HCT116 (cell line): ENCODE data around the gene KCNE4. TPM values are rescaled to one million over a fixed set of nuclear protein-coding genes. Genes with fewer than 3 reads are reported as not detected.

Experiments
- ATAC-seq: fragments of 200-7000 bp; cut with Tn5 transposase; 2 replicates; pipeline ENCODE4 v1.9.1; 2020; ENCODE audit warnings: mild to moderate bottlenecking, moderate library complexity
- BruUV-seq: library from RNA; stranded (reverse); fragments of 400-500 nt; replicated peaks from 2 replicates; lab custom pipeline; 2021; lab: Mats Ljungman, UMichigan
- CTCF ChIA-PET: fragments of 300-600 bp; sonication (Branson Sonifier 250); formaldehyde crosslinking; loops from one replicate; lab custom pipeline; 2021; ENCODE audit warnings: antibody characterized with exemption; lab: Charles Lee
- POLR2A ChIA-PET: fragments of 300-600, 350-600 bp; sonication (Branson Sonifier 250); formaldehyde crosslinking; loops from one replicate; lab custom pipeline; 2021; ENCODE audit warnings: antibody characterized with exemption; lab: Charles Lee
- RAD21 ChIA-PET, 2 experiments: fragments of 300-600 bp; sonication (Branson Sonifier 250); formaldehyde crosslinking; loops; one replicate each; lab custom pipeline; 2023; ENCODE audit warnings: low total read pairs in 2 of 2; ENCODE audit not compliant: uncharacterized antibody in 2 of 2, unreplicated experiment in 2 of 2, low non-redundant PET in 1 of 2; lab: Charles Lee
- DNase-seq: peaks from one replicate; pipeline ENCODE4 v3.0.0-alpha.2; 2010; ENCODE audit warnings: low read depth, low spot score
- H2AFZ ChIP-seq: fragments of 200-600 bp; shearing (Covaris generic), sonication (generic); 2 replicates; pipeline ENCODE4 v1.6.1; 2017; ENCODE audit warnings: low read depth, mixed run types, mixed read lengths, antibody characterized with exemption, low read length; ENCODE audit not compliant: poor library complexity, severe bottlenecking
- H3K27ac ChIP-seq: 2 replicates; pipeline ENCODE4 v1.5.1; 2012; ENCODE audit warnings: low read depth, low read length
- H3K27me3 ChIP-seq: fragments of 200-600 bp; sonication (generic); 2 replicates; pipeline ENCODE4 v1.6.1; 2016; ENCODE audit warnings: mixed run types, low read length, mixed read lengths; ENCODE audit not compliant: insufficient read depth
- H3K36me3 ChIP-seq, 2 experiments: fragments of 200-500 bp in 1 of 2; fragments of 200-600 bp in 1 of 2; sonication (Bioruptor generic) in 1 of 2; sonication (generic) in 1 of 2; 2 replicates each; pipeline versions ENCODE4 v1.5.1 to v1.6.1; 2014 to 2016; ENCODE audit warnings: low read length in 2 of 2, inconsistent platforms in 1 of 2, mixed read lengths in 1 of 2, mixed run types in 1 of 2; ENCODE audit not compliant: insufficient read depth in 2 of 2, control insufficient read depth in 1 of 2
- H3K4me1 ChIP-seq, 2 experiments: fragments of 200-600 bp in 1 of 2; sonication (generic) in 1 of 2; 2 replicates each; pipeline versions ENCODE4 v1.5.1 to v1.6.1; 2012 to 2017; ENCODE audit warnings: low read length in 2 of 2, inconsistent platforms in 1 of 2, mild to moderate bottlenecking in 1 of 2, mixed read lengths in 1 of 2, mixed run types in 1 of 2, moderate library complexity in 1 of 2; ENCODE audit not compliant: insufficient read depth in 2 of 2, control insufficient read depth in 1 of 2
- H3K4me2 ChIP-seq: fragments of 200-600 bp; sonication (generic); 2 replicates; pipeline ENCODE4 v1.6.1; 2017; ENCODE audit warnings: mixed run types, low read length, mixed read lengths
- H3K4me3 ChIP-seq, 2 experiments: fragments of 200-600 bp in 1 of 2; sonication (generic) in 1 of 2; replicated peaks in 1 of 2; 2 replicates each; pipeline ENCODE4 v1.5.1; 2011 to 2016; ENCODE audit warnings: low read length in 2 of 2, control low read depth in 1 of 2, low read depth in 1 of 2, mild to moderate bottlenecking in 1 of 2, mixed read lengths in 1 of 2, mixed run types in 1 of 2
- H3K79me2 ChIP-seq: fragments of 200-600 bp; sonication (generic); 2 replicates; pipeline ENCODE4 v1.6.1; 2017; ENCODE audit warnings: mild to moderate bottlenecking, mixed run types, low read length, moderate library complexity, mixed read lengths; ENCODE audit not compliant: insufficient read depth
- H3K9ac ChIP-seq: fragments of 200-600 bp; sonication (generic); 2 replicates; pipeline ENCODE4 v1.6.1; 2016; ENCODE audit warnings: low read length, mixed read lengths
- H3K9me2 ChIP-seq: fragments of 200-600 bp; sonication (generic), shearing (Covaris generic); 2 replicates; pipeline ENCODE4 v1.6.1; 2017; ENCODE audit warnings: mixed run types, mild to moderate bottlenecking, moderate library complexity; ENCODE audit not compliant: insufficient read depth
- H3K9me3 ChIP-seq, 2 experiments: fragments of 200-500 bp in 1 of 2; fragments of 200-600 bp in 1 of 2; sonication (Bioruptor generic) in 1 of 2; sonication (generic) in 1 of 2; 2 replicates each; pipeline ENCODE4 v1.6.1; 2014 to 2017; ENCODE audit warnings: low read length in 2 of 2, mixed read lengths in 2 of 2, inconsistent platforms in 1 of 2, low read depth in 1 of 2, mild to moderate bottlenecking in 1 of 2, mixed run types in 1 of 2, moderate library complexity in 1 of 2; ENCODE audit not compliant: control insufficient read depth in 1 of 2, insufficient read depth in 1 of 2
- H4K20me1 ChIP-seq: fragments of 200-600 bp; sonication (generic), shearing (Covaris generic); 2 replicates; pipeline ENCODE4 v1.6.1; 2017; ENCODE audit warnings: mixed run types, mild to moderate bottlenecking, moderate library complexity; ENCODE audit not compliant: insufficient read depth
- EZH2 ChIP-seq: fragments of 200-600 bp; sonication (generic); IDR thresholded peaks from 2 replicates; pipeline ENCODE4 v1.6.1; 2017; ENCODE audit warnings: antibody characterized with exemption, mixed run types
- EZH2phosphoT487 ChIP-seq: fragments of 200-600 bp; IDR thresholded peaks from 2 replicates; pipeline ENCODE4 v1.6.1; 2018; ENCODE audit warnings: antibody characterized with exemption, borderline replicate concordance
- POLR2A ChIP-seq: IDR thresholded peaks from 2 replicates; pipeline ENCODE4 v1.7.0; 2011; ENCODE audit warnings: borderline replicate concordance; ENCODE audit not compliant: insufficient read depth, insufficient read length; ENCODE audit errors: extremely low read depth
- RAD21 ChIP-seq: IDR thresholded peaks from 2 replicates; pipeline ENCODE4 v1.6.1; 2012; ENCODE audit warnings: low read depth, mild to moderate bottlenecking
- SIN3A ChIP-seq: IDR thresholded peaks from 2 replicates; pipeline ENCODE4 v1.6.1; 2012; ENCODE audit warnings: low read depth
- ZFX ChIP-seq: fragments of 450-650 bp; IDR thresholded peaks from 2 replicates; pipeline ENCODE4 v1.6.1; 2017
- intact Hi-C: fragments of 100-400 bp; cut with micrococcal nuclease; formaldehyde crosslinking; loops from 2 replicates; pipeline ENCODE4 v1.10.0; 2022
- total RNA-seq: library from RNA; stranded (reverse); gene quantifications from one replicate; pipeline ENCODE4 v1.2.1, GENCODE V29; 2021; ENCODE audit not compliant: unreplicated experiment
- TF ChIP-seq, protein P1 (sequence below): IDR thresholded peaks from 2 replicates; pipeline ENCODE4 v1.6.1; 2012

KCNE4 gene
- total RNA-seq, 1 experiment from 2014 or later, result not detected

DNA sequence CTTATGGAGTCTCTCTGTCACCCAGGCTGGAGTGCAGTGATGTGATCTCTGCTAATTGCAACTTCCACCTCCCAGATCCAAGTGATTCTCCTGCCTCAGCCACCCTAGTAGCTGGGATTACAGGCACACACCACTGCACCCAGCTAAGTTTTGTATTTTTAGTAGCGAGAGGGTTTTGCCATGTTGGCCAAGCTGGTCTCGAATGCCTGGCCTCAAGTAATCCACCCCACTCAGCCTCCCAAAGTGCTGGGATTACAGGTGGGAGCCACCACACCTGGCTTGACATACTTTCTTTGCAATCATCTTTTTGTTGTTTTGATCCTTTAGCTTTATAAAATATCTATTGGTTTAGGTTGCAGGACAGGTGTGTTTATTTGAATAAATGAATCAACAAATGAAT, 9.7 kb upstream of the KCNE4 start (continued):
- TF ChIP-seq, protein P1, sequence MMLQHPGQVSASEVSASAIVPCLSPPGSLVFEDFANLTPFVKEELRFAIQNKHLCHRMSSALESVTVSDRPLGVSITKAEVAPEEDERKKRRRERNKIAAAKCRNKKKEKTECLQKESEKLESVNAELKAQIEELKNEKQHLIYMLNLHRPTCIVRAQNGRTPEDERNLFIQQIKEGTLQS, result no peak
- TF ChIP-seq ZFX, result no peak
- no peak for TF ChIP-seq EZH2phosphoT487
- no peak for TF ChIP-seq RAD21
- TF ChIP-seq POLR2A, result no peak

DNA sequence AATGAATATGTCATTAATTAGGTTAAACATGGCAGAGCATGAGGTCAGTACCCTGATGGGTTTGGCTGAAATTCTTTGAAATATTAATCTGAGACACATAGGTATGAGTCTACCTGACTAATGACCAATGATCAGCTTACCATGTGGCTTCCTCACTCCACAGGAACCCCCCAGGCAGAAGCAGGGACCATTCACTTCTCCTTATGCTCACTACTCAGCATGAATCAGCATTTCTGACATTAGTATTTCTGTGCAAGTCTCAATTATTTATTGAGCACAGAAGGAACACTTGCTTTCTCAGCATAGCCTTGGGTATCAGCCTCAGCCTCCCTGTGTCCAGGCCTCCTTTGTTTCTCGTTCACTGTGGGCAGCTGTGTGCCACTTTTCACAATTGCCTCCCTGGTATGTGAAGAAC, 9.3 kb upstream of the KCNE4 start:
- ChIA-PET CTCF (no interaction called here), POLR2A (no interaction called here), RAD21 (no interaction called here)
- Histone ChIP-seq H3K4me3 (no peak overlapping the region), H3K4me1 (peaks cover 3 to 29% of the 10 kb centered on the region in 2 experiments; a peak in 3 of 4 replicates), H4K20me1 (no peaks in the 10 kb centered on the region), H3K9ac (no peak overlapping the region), H3K27me3 (no peaks in the 10 kb centered on the region), H3K27ac (no peak overlapping the region)
- intact Hi-C loops, result no loop called here
- no peak for ATAC-seq
- TF ChIP-seq EZH2 (no peak), SIN3A (no peak)
- TF ChIP-seq, all 23 proteins: peak for 0
- Histone ChIP-seq H3K4me2 (no peak overlapping the region), H3K9me3 (no peaks in the 10 kb centered on the region), H3K9me2 (no peaks in the 10 kb centered on the region), H2AFZ (peak overlapping the region; percentile 8), H3K36me3 (no peaks in the 10 kb centered on the region), H3K79me2 (no peaks in the 10 kb centered on the region)
- BruUV-seq, result no TSS peak
- no peak for DNase-seq

DNA sequence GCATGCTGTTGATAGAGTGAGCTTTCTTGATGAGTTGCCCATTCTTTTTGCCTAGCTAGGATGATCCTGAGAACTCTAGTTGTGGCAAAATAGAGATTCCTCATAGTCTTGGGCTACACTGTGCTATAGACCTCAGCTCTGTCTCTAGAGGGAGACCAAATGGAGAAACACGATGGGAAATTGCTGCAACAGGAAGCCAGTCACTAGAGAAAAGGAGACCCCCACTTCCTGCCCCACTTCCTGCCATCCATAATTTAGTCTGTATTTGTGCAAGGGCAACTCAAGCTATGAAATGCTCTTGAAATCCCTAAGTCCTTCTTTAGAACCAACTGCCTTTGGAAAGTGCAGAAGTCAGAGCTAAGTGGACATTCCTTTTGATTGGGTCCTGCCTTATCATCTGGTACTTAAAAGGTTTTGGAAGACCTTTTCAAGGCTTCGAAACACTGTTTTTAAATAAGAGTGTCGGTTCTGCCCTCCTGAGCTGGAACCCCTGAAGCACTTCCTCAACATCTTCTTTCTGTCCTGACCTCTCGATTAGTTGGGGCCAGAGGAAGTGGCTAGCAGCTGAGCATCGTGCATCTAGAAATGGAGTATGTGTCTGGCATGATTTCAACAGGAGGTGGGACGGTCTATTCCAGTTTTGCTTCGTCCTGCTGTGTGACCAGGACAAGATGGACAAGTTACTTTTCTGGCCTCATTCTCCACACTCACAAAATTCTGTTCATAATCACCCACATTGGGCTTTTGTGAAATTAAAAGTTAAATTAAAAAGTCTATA, 8.6 kb upstream of the KCNE4 start:
- Histone ChIP-seq H3K36me3 (no peaks in the 10 kb centered on the region), H2AFZ (peak overlapping the region; percentile 8), H3K9me2 (no peaks in the 10 kb centered on the region), H3K4me1 (peaks cover 3 to 29% of the 10 kb centered on the region in 2 experiments; a peak in 3 of 4 replicates), H3K27ac (no peak overlapping the region), H3K4me3 (no peak overlapping the region), H3K9me3 (no peaks in the 10 kb centered on the region), H3K9ac (no peak overlapping the region), H3K27me3 (no peaks in the 10 kb centered on the region), H4K20me1 (no peaks in the 10 kb centered on the region), H3K79me2 (no peaks in the 10 kb centered on the region), H3K4me2 (no peak overlapping the region)
- ChIA-PET RAD21 (no interaction called here), POLR2A (no interaction called here), CTCF (no interaction called here)
- DNase-seq (no peak), ATAC-seq (no peak)
- BruUV-seq, result no TSS peak
- no peak for TF ChIP-seq EZH2
- intact Hi-C loops, result no loop called here
